ENCODE measurements around the gene AKAP7. TPM values are rescaled to one million over a fixed set of nuclear protein-coding genes. Genes with fewer than 3 reads are reported as not detected.

AKAP7 gene
- total RNA-seq, 1 experiment from 2014 or later: 3.1 TPM

GRCh38 chr6:131303338-131303930 is 168.2 kb downstream of the AKAP7 start (continued):
- TF ChIP-seq REST (IDR thresholded peaks at IDR 0.05; ENCODE audit: low read depth) (no peak), JUND (IDR thresholded peaks at IDR 0.05) (no peak), MAX (IDR thresholded peaks at IDR 0.05) (no peak), EZH2 (IDR thresholded peaks at IDR 0.05) (no peak), ZNF274 (IDR thresholded peaks at IDR 0.05; ENCODE audit: low read depth, low read length) (no peak), CEBPB (IDR thresholded peaks at IDR 0.05; ENCODE audit: low read depth) (no peak)

GRCh38 chr6:131305037-131305850 is 170.0 kb downstream of the AKAP7 start:
- ATAC-seq (no peak), DNase-seq (ENCODE audit: low read depth, low spot score) (no peak)
- no peaks in the 10 kb centered on the region for H4K20me1 ChIP-seq (ENCODE audit: insufficient read depth)
- intact Hi-C loops (cut with micrococcal nuclease): no loop called here
- TF ChIP-seq ZNF274 (IDR thresholded peaks at IDR 0.05; ENCODE audit: low read depth, low read length) (no peak), ELF1 (IDR thresholded peaks at IDR 0.05; ENCODE audit: borderline replicate concordance, low read depth) (no peak), MAX (IDR thresholded peaks at IDR 0.05) (no peak), SIN3A (IDR thresholded peaks at IDR 0.05; ENCODE audit: low read depth) (no peak), CBX3 (IDR thresholded peaks at IDR 0.05; ENCODE audit: low read depth) (no peak), ATF3 (IDR thresholded peaks at IDR 0.05) (no peak), SP1 (IDR thresholded peaks at IDR 0.05; ENCODE audit: low read depth) (no peak), CEBPB (IDR thresholded peaks at IDR 0.05; ENCODE audit: low read depth) (no peak), FOSL1 (IDR thresholded peaks at IDR 0.05; ENCODE audit: low read depth) (no peak), CTCF (IDR thresholded peaks at IDR 0.05 in 2 of 3, conservative IDR thresholded peaks at IDR 0.05 in 1 of 3; ENCODE audit: borderline replicate concordance in 1 of 3, insufficient read depth in 1 of 3, low read depth in 2 of 3, low read length in 2 of 3) (no peak), EZH2phosphoT487 (IDR thresholded peaks at IDR 0.05; ENCODE audit: borderline replicate concordance) (no peak)
- H3K27ac ChIP-seq (ENCODE audit: low read depth, low read length): no peak overlapping the region
- H3K27me3 ChIP-seq (ENCODE audit: insufficient read depth, low read length): no peaks in the 10 kb centered on the region
- no peak overlapping the region for H2AFZ ChIP-seq (ENCODE audit: low read depth, low read length, poor library complexity, severe bottlenecking)
- POLR2A ChIA-PET: no interaction called here
- no peaks in the 10 kb centered on the region for H3K9me2 ChIP-seq (ENCODE audit: insufficient read depth)
- RAD21 ChIA-PET (ENCODE audit: low non-redundant PET in 1 of 2, low total read pairs in 2 of 2, uncharacterized antibody in 2 of 2, unreplicated experiment in 2 of 2): no interaction called here
- no peaks in the 10 kb centered on the region for H3K4me1 ChIP-seq (ENCODE audit: control insufficient read depth in 1 of 2, insufficient read depth in 2 of 2, low read length in 2 of 2)
- no peaks in the 10 kb centered on the region for H3K79me2 ChIP-seq (ENCODE audit: insufficient read depth, low read length)
- H3K9me3 ChIP-seq (ENCODE audit: control insufficient read depth in 1 of 2, insufficient read depth in 1 of 2, low read depth in 1 of 2, low read length in 2 of 2): no peaks in the 10 kb centered on the region
- CTCF ChIA-PET: no interaction called here
- no peak overlapping the region for H3K4me2 ChIP-seq (ENCODE audit: low read length)
- H3K9ac ChIP-seq (ENCODE audit: low read length): no peak overlapping the region
- no peak overlapping the region for H3K4me3 ChIP-seq (replicated peaks in 1 of 2; ENCODE audit: low read depth in 1 of 2, low read length in 2 of 2)
- no TSS peak for BruUV-seq (replicated peaks)
- no peaks in the 10 kb centered on the region for H3K36me3 ChIP-seq (ENCODE audit: control insufficient read depth in 1 of 2, insufficient read depth in 2 of 2, low read length in 2 of 2)
